OCI-LY3 (cell line): Measurements from ENCODE around the gene RGS18.
A peak's percentile ranks its signal among the peaks of the same experiment; 100 is the strongest.

Experiments used
- H2AFZ ChIP-seq: fragments of 200-600, 300-600 bp; shearing (Covaris generic); 2 replicates; pipeline ENCODE4 v1.6.0; 2014; ENCODE audit warnings: antibody characterized with exemption, low read depth, low read length
- H3K27ac ChIP-seq: fragments of 200-600, 300-600 bp; sonication (generic); 2 replicates; pipeline ENCODE4 v1.5.1; 2014; ENCODE audit warnings: mild to moderate bottlenecking, low read length, moderate library complexity, mixed read lengths
- H3K27me3 ChIP-seq: fragments of 200-600, 300-600 bp; sonication (generic); 2 replicates; pipeline ENCODE4 v1.6.1; 2014; ENCODE audit warnings: low read depth, low read length, mixed read lengths
- H3K36me3 ChIP-seq: fragments of 200-600, 300-600 bp; sonication (generic); replicated peaks from 2 replicates; pipeline ENCODE3; 2014; ENCODE audit warnings: low read depth, low read length, mixed read lengths
- H3K4me1 ChIP-seq: fragments of 300-600, 200-600 bp; sonication (generic); 2 replicates; pipeline ENCODE4 v1.6.1; 2014; ENCODE audit warnings: low read length, mixed read lengths
- H3K4me2 ChIP-seq: fragments of 200-600, 300-600 bp; sonication (generic); 2 replicates; pipeline ENCODE4 v1.6.1; 2014; ENCODE audit warnings: low read length, mixed read lengths
- H3K4me3 ChIP-seq: fragments of 300-600, 200-600 bp; sonication (generic); 2 replicates; pipeline ENCODE4 v1.5.1; 2014; ENCODE audit warnings: antibody characterized with exemption, mild to moderate bottlenecking, low read length, moderate library complexity
- H3K79me2 ChIP-seq: fragments of 300-600, 200-600 bp; shearing (Covaris generic); 2 replicates; pipeline ENCODE4 v1.6.1; 2014; ENCODE audit warnings: mild to moderate bottlenecking, low read length, mixed read lengths
- H3K9ac ChIP-seq: fragments of 300-600, 200-600 bp; shearing (Covaris generic); 2 replicates; pipeline ENCODE4 v1.6.0; 2014; ENCODE audit warnings: mild to moderate bottlenecking, low read length, moderate library complexity
- H3K9me3 ChIP-seq: fragments of 200-600, 300-600 bp; shearing (Covaris generic); 2 replicates; pipeline ENCODE4 v1.6.1; 2014; ENCODE audit warnings: low read length, mixed read lengths; ENCODE audit not compliant: insufficient read depth
- H4K20me1 ChIP-seq: fragments of 200-600, 300-600 bp; sonication (generic); 2 replicates; pipeline ENCODE4 v1.6.1; 2016; ENCODE audit warnings: low read length, mixed read lengths; ENCODE audit not compliant: insufficient read depth
- CTCF ChIP-seq: fragments of 200-600, 300-600 bp; sonication (generic); IDR thresholded peaks from 2 replicates; pipeline ENCODE4 v1.5.1; 2014; ENCODE audit warnings: antibody characterized with exemption, low read length, low read depth
- EZH2phosphoT487 ChIP-seq: fragments of 200-600 bp; shearing (Covaris generic); IDR thresholded peaks from 2 replicates; pipeline ENCODE4 v1.6.1; 2018; ENCODE audit warnings: antibody characterized with exemption, mixed run types, low read depth

Gene RGS18

GRCh38 chr1:192157067-192157466 is 1.2 kb upstream of the RGS18 start:
- no peaks in the 10 kb centered on the region for H3K36me3 ChIP-seq
- no peak overlapping the region for H3K4me3 ChIP-seq
- no peak overlapping the region for H2AFZ ChIP-seq
- H3K4me2 ChIP-seq: no peak overlapping the region
- no peaks in the 10 kb centered on the region for H4K20me1 ChIP-seq
- no peaks in the 10 kb centered on the region for H3K79me2 ChIP-seq
- H3K27ac ChIP-seq: no peak overlapping the region
- TF ChIP-seq CTCF (no peak), EZH2phosphoT487 (no peak)
- peaks cover 6% of the 10 kb centered on the region; the same call in 1 of the 2 replicates for H3K27me3 ChIP-seq
- H3K9ac ChIP-seq: no peak overlapping the region
- no peaks in the 10 kb centered on the region for H3K9me3 ChIP-seq
- H3K4me1 ChIP-seq: peaks cover 46% of the 10 kb centered on the region

GRCh38 chr1:192159014-192159413 is 752 bp downstream of the RGS18 start:
- Histone ChIP-seq H4K20me1 (no peaks in the 10 kb centered on the region), H3K36me3 (no peaks in the 10 kb centered on the region), H2AFZ (no peak overlapping the region), H3K4me1 (peaks cover 49% of the 10 kb centered on the region), H3K9ac (no peak overlapping the region), H3K79me2 (no peaks in the 10 kb centered on the region), H3K27ac (no peak overlapping the region), H3K4me2 (peak overlapping the region; percentile 48), H3K9me3 (no peaks in the 10 kb centered on the region), H3K27me3 (peaks cover 6% of the 10 kb centered on the region; the same call in 1 of the 2 replicates), H3K4me3 (no peak overlapping the region)
- TF ChIP-seq EZH2phosphoT487: no peak
- no peak for TF ChIP-seq CTCF

- no peaks in the 10 kb centered on the region for H3K79me2 ChIP-seq
- no peaks in the 10 kb centered on the region for H4K20me1 ChIP-seq
- no peaks in the 10 kb centered on the region for H3K36me3 ChIP-seq
- no peak overlapping the region for H2AFZ ChIP-seq
- no peak for TF ChIP-seq CTCF
- no peak for TF ChIP-seq EZH2phosphoT487
- no peak overlapping the region for H3K9ac ChIP-seq
- no peaks in the 10 kb centered on the region for H3K9me3 ChIP-seq
- peaks cover 6% of the 10 kb centered on the region; the same call in 1 of the 2 replicates for H3K27me3 ChIP-seq
- H3K27ac ChIP-seq: no peak overlapping the region
- H3K4me2 ChIP-seq: no peak overlapping the region
- H3K4me1 ChIP-seq: peaks cover 49% of the 10 kb centered on the region
- no peak overlapping the region for H3K4me3 ChIP-seq
These were observed 1.5 kb downstream of the RGS18 start for GRCh38 chr1:192159781-192160180.

- no peak overlapping the region for H3K4me3 ChIP-seq
- H3K27ac ChIP-seq: no peak overlapping the region
- H3K9ac ChIP-seq: no peak overlapping the region
- peaks cover 48% of the 10 kb centered on the region for H3K4me1 ChIP-seq
- no peak overlapping the region for H2AFZ ChIP-seq
- H3K36me3 ChIP-seq: no peaks in the 10 kb centered on the region
- no peaks in the 10 kb centered on the region for H3K79me2 ChIP-seq
- peaks cover 6% of the 10 kb centered on the region; the same call in 1 of the 2 replicates for H3K27me3 ChIP-seq
- no peak overlapping the region for H3K4me2 ChIP-seq
- TF ChIP-seq CTCF (no peak), EZH2phosphoT487 (no peak)
- no peaks in the 10 kb centered on the region for H3K9me3 ChIP-seq
- no peaks in the 10 kb centered on the region for H4K20me1 ChIP-seq
These were observed 1.9 kb downstream of the RGS18 start for GRCh38 chr1:192160196-192160595.
